ENCODE measurements around the gene VAV3.

DNA sequence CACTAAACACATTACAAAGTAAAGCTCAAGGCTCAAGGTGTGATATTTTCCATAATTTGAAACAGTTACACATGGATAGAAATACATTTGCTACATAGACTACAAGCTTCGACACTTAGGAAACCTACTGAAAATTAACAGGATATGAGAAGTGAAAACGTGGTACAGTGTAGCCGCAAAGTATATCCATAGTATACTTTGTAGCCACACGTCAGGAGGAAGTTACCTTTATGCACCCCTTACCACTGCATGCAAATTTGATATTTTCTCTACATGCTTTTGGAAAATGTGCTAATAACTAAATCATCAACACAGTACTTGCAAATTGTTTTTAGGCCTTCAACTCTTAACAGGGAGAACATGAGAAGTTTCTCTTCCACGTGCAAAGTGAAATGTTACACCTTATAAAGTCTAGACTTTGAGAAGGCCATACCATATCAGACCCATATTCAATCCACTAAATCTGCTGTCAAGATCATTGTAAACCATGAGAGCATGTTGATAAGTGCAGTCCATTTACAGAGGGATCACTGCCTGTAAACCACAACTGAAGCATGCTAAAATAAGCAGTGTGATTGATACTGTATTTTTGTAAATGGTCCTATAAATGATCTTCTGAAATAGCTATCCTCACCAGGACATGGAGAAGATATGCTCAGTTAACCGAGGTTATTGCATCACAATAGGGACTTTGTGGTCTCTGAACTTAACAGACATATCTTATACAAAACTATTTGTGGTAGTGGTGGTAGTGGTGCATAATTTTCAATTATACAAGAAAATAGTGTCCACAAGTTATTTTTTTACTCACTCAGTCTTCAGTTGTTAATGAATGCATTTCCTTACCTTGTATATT lies 64.7 kb downstream of the VAV3 start:
- TF ChIP-seq HIVEP1 (CRISPR knock-in tag; IDR thresholded peaks at IDR 0.05) (no peak), ZNF274 (CRISPR knock-in tag; IDR thresholded peaks at IDR 0.05) (no peak), ZBTB21 (CRISPR knock-in tag; IDR thresholded peaks at IDR 0.05) (no peak), POLR2AphosphoS2 (IDR thresholded peaks at IDR 0.05; ENCODE audit: low read depth, low read length) (no peak), RNF2 (conservative IDR thresholded peaks at IDR 0.05; ENCODE audit: low read depth) (no peak), ZBTB7A (CRISPR knock-in tag; IDR thresholded peaks at IDR 0.05) (no peak), SALL2 (CRISPR knock-in tag; IDR thresholded peaks at IDR 0.05) (no peak)
